Measurements from ENCODE around the gene PEF1.

PEF1 gene

GRCh38 chr1:31617916-31618746 lies 26.5 kb downstream of the PEF1 start:
- H3K27ac ChIP-seq, result no peak overlapping the region
- no peak for DNase-seq (ENCODE audit: low read depth, low spot score)

GRCh38 chr1:31617218-31617915 lies 27.3 kb downstream of the PEF1 start, which contains the start of gene HCRTR1:
Gene HCRTR1 (plus strand): TSS chr1:31617689. CDS start chr1:31619193, 1,504 bp downstream.
- no peak for DNase-seq (ENCODE audit: low read depth, low spot score)
- no peak within 1 kb of the TSS for H3K27ac ChIP-seq

GRCh38 chr1:31615939-31616338 lies 28.7 kb downstream of the PEF1 start:
- no peak overlapping the region for H3K27ac ChIP-seq
- DNase-seq (ENCODE audit: low read depth, low spot score), result no peak

- no peak for DNase-seq (ENCODE audit: low read depth, low spot score)
- H3K27ac ChIP-seq, result no peak overlapping the region
These were observed 29.3 kb downstream of the PEF1 start for GRCh38 chr1:31615414-31615813.

- H3K27ac ChIP-seq, result no peak overlapping the region
These were observed 30.2 kb downstream of the PEF1 start for GRCh38 chr1:31614414-31615005.

GRCh38 chr1:31609514-31610118 lies 35.1 kb downstream of the PEF1 start:
- H3K27ac ChIP-seq, result no peak overlapping the region
- DNase-seq (ENCODE audit: low read depth, low spot score), result no peak

More at GRCh38 chr1:31614414-31615005, 30.2 kb downstream of the PEF1 start:
- no peak for DNase-seq (ENCODE audit: low read depth, low spot score)

GRCh38 chr1:31607360-31607759 lies 37.3 kb downstream of the PEF1 start:
- no peak for DNase-seq (ENCODE audit: low read depth, low spot score)

GRCh38 chr1:31605908-31606427 lies 38.7 kb downstream of the PEF1 start:
- DNase-seq (ENCODE audit: low read depth, low spot score), result peak; percentile 24
- H3K27ac ChIP-seq, result no peak overlapping the region

More at GRCh38 chr1:31607360-31607759, 37.3 kb downstream of the PEF1 start:
- H3K27ac ChIP-seq, result no peak overlapping the region

- no peak for DNase-seq (ENCODE audit: low read depth, low spot score)
- no peak overlapping the region for H3K27ac ChIP-seq
These were observed 42.6 kb downstream of the PEF1 start for GRCh38 chr1:31602081-31602480.

- no peak overlapping the region for H3K27ac ChIP-seq
- DNase-seq (ENCODE audit: low read depth, low spot score), result no peak
These were observed 44.0 kb downstream of the PEF1 start for GRCh38 chr1:31600641-31601040.

- H3K27ac ChIP-seq, result no peak overlapping the region
- no peak for DNase-seq (ENCODE audit: low read depth, low spot score)
These were observed 45.7 kb downstream of the PEF1 start for GRCh38 chr1:31598980-31599379.

- DNase-seq (ENCODE audit: low read depth, low spot score), result no peak
- no peak overlapping the region for H3K27ac ChIP-seq
These were observed 48.0 kb downstream of the PEF1 start for GRCh38 chr1:31596737-31597097.

- DNase-seq (ENCODE audit: low read depth, low spot score), result no peak
- H3K27ac ChIP-seq, result no peak overlapping the region
These were observed 48.6 kb downstream of the PEF1 start for GRCh38 chr1:31595836-31596736.

GRCh38 chr1:31593770-31594632 lies 50.7 kb downstream of the PEF1 start:
- peak; percentile 36 for DNase-seq (ENCODE audit: low read depth, low spot score)
- H3K27ac ChIP-seq, result no peak overlapping the region

GRCh38 chr1:31593136-31593665 lies 51.5 kb downstream of the PEF1 start:
- H3K27ac ChIP-seq, result no peak overlapping the region
- DNase-seq (ENCODE audit: low read depth, low spot score), result no peak

GRCh38 chr1:31592132-31592531 lies 52.5 kb downstream of the PEF1 start:
- H3K27ac ChIP-seq, result peak overlapping the region; percentile 32
- no peak for DNase-seq (ENCODE audit: low read depth, low spot score)

GRCh38 chr1:31591425-31592093 lies 53.1 kb downstream of the PEF1 start:
- H3K27ac ChIP-seq, result peak overlapping the region; percentile 32

More at GRCh38 chr1:31591425-31592093, 53.1 kb downstream of the PEF1 start:
- DNase-seq (ENCODE audit: low read depth, low spot score), result peak; percentile 50
